ENCODE data around the gene FHAD1.

FHAD1 gene

GRCh38 chr1:15326691-15327588 is 79.9 kb downstream of the FHAD1 start:
- no peak for DNase-seq (ENCODE audit: low spot score)

- peak; percentile 62 for DNase-seq (ENCODE audit: low spot score)
Observed at GRCh38 chr1:15328351-15329103, 81.5 kb downstream of the FHAD1 start.

GRCh38 chr1:15329104-15329820 is 82.2 kb downstream of the FHAD1 start:
- no peak for DNase-seq (ENCODE audit: low spot score)

GRCh38 chr1:15330028-15330427 is 83.0 kb downstream of the FHAD1 start:
- no peak for DNase-seq (ENCODE audit: low spot score)

- no peak for DNase-seq (ENCODE audit: low spot score)
Observed at GRCh38 chr1:15331180-15331579, 84.2 kb downstream of the FHAD1 start.

- no peak for DNase-seq (ENCODE audit: low spot score)
Observed at GRCh38 chr1:15331734-15332133, 84.7 kb downstream of the FHAD1 start.

- DNase-seq (ENCODE audit: low spot score), result no peak
Observed at GRCh38 chr1:15332525-15332924, 85.5 kb downstream of the FHAD1 start.

- DNase-seq (ENCODE audit: low spot score), result no peak
Observed at GRCh38 chr1:15332952-15333715, 86.1 kb downstream of the FHAD1 start.

- no peak for DNase-seq (ENCODE audit: low spot score)
Observed at GRCh38 chr1:15334995-15335394, 88.0 kb downstream of the FHAD1 start.

GRCh38 chr1:15336866-15337265 is 89.8 kb downstream of the FHAD1 start:
- DNase-seq (ENCODE audit: low spot score), result no peak

GRCh38 chr1:15337656-15338402 is 90.8 kb downstream of the FHAD1 start:
- DNase-seq (ENCODE audit: low spot score), result no peak

- DNase-seq (ENCODE audit: low spot score), result no peak
Observed at GRCh38 chr1:15339570-15339969, 92.5 kb downstream of the FHAD1 start.

GRCh38 chr1:15341228-15341627 is 94.2 kb downstream of the FHAD1 start:
- no peak for DNase-seq (ENCODE audit: low spot score)

- DNase-seq (ENCODE audit: low spot score), result no peak
Observed at GRCh38 chr1:15341634-15342407, 94.8 kb downstream of the FHAD1 start.

- DNase-seq (ENCODE audit: low spot score), result no peak
Observed at GRCh38 chr1:15342408-15342967, 95.5 kb downstream of the FHAD1 start.

- DNase-seq (ENCODE audit: low spot score), result no peak
Observed at GRCh38 chr1:15343099-15343498, 96.1 kb downstream of the FHAD1 start.

- DNase-seq (ENCODE audit: low spot score), result no peak
Observed at GRCh38 chr1:15343729-15344128, 96.7 kb downstream of the FHAD1 start.

- no peak for DNase-seq (ENCODE audit: low spot score)
Observed at GRCh38 chr1:15344380-15344779, 97.4 kb downstream of the FHAD1 start.

GRCh38 chr1:15344800-15345704 is 98.0 kb downstream of the FHAD1 start:
- DNase-seq (ENCODE audit: low spot score), result no peak
